Measurements from ENCODE around the gene SUMF1. TPM values are rescaled to one million over a fixed set of nuclear protein-coding genes. Genes with fewer than 3 reads are reported as not detected.

Gene SUMF1
- total and polyA plus RNA-seq, 2 of the 13 experiments (the other 11 are each of a cell fraction or from before 2014, with no cell fraction given): 18.5 to 28.9 TPM

- BruUV-seq (replicated peaks): no TSS peak
- no peak for FAIRE-seq
- in situ Hi-C loops (cut with HindIII; ENCODE audit: extremely low pct_ligation_motif_present, low pct_unique_long_range_greater_than_20kb): no loop called here
- ChIA-PET POLR2A (no interaction called here), CTCF (ENCODE audit: low intra/inter-chr PET ratio, low total read pairs) (no interaction called here)
- Histone ChIP-seq H3K9ac (ENCODE audit: insufficient read depth, low read depth, low read length) (no peak overlapping the region), H2AFZ (ENCODE audit: low read length) (no peak overlapping the region), H3K4me2 (ENCODE audit: low read depth, low read length) (no peak overlapping the region), H3K9me3 (ENCODE audit: low read length) (no peaks in the 10 kb centered on the region), H3K4me1 (ENCODE audit: insufficient read depth, low read length) (no peaks in the 10 kb centered on the region), H4K20me1 (ENCODE audit: insufficient read depth, low read length) (no peaks in the 10 kb centered on the region), H3K79me2 (ENCODE audit: insufficient read depth, low read length) (no peaks in the 10 kb centered on the region), H3K27me3 (ENCODE audit: control insufficient read depth in 1 of 2, insufficient read depth in 2 of 2, low read length in 2 of 2) (no peaks in the 10 kb centered on the region), H3K27ac (ENCODE audit: extremely low read length, insufficient read depth, low read length) (no peak overlapping the region), H3K4me3 (replicated peaks in 1 of 3; ENCODE audit: insufficient read depth in 1 of 3, low read depth in 2 of 3, low read length in 3 of 3) (no peak overlapping the region), H3K36me3 (replicated peaks in 1 of 2; ENCODE audit: control insufficient read depth in 1 of 2, insufficient read depth in 2 of 2, low read length in 2 of 2) (peaks cover 1 to 9% of the 10 kb centered on the region in 2 experiments; a peak in 4 of 5 replicates)
- DNase-seq (ENCODE audit: low spot score): no peak
- WGBS (ENCODE audit: low lambda C conversion rate): 92% methylated on average over 4 of the region's 4 CpGs
- no peak for ATAC-seq
- intact Hi-C loops (cut with micrococcal nuclease; ENCODE audit: unreplicated experiment): no loop called here
- TF ChIP-seq ZFP41 (CRISPR knock-in tag; IDR thresholded peaks at IDR 0.05; ENCODE audit: borderline replicate concordance) (no peak), TBP (CRISPR knock-in tag; IDR thresholded peaks at IDR 0.05) (no peak), ZFX (CRISPR knock-in tag; IDR thresholded peaks at IDR 0.05; ENCODE audit: low read depth) (no peak), ARID4A (CRISPR knock-in tag; IDR thresholded peaks at IDR 0.05; ENCODE audit: borderline replicate concordance) (no peak)
Measured at GRCh38 chr3:4401441-4401840, 65.6 kb downstream of the SUMF1 start.

GRCh38 chr3:4399476-4399875 lies 67.6 kb downstream of the SUMF1 start:
- DNase-seq (ENCODE audit: low spot score) (no peak), FAIRE-seq (no peak), ATAC-seq (no peak)
- H4K20me1 ChIP-seq (ENCODE audit: insufficient read depth, low read length): no peaks in the 10 kb centered on the region
- ChIA-PET POLR2A (no interaction called here), CTCF (ENCODE audit: low intra/inter-chr PET ratio, low total read pairs) (no interaction called here)
- H3K9ac ChIP-seq (ENCODE audit: insufficient read depth, low read depth, low read length): no peak overlapping the region
- intact Hi-C loops (cut with micrococcal nuclease; ENCODE audit: unreplicated experiment): no loop called here
- no TSS peak for BruUV-seq (replicated peaks)
- in situ Hi-C loops (cut with HindIII; ENCODE audit: extremely low pct_ligation_motif_present, low pct_unique_long_range_greater_than_20kb): no loop called here
- no peaks in the 10 kb centered on the region for H3K79me2 ChIP-seq (ENCODE audit: insufficient read depth, low read length)
- H3K36me3 ChIP-seq (replicated peaks in 1 of 2; ENCODE audit: control insufficient read depth in 1 of 2, insufficient read depth in 2 of 2, low read length in 2 of 2): peaks cover 1 to 14% of the 10 kb centered on the region in 2 experiments; a peak in 4 of 5 replicates
- no peaks in the 10 kb centered on the region for H3K4me1 ChIP-seq (ENCODE audit: insufficient read depth, low read length)
- H3K9me3 ChIP-seq (ENCODE audit: low read length): no peaks in the 10 kb centered on the region
- no peak overlapping the region for H3K4me2 ChIP-seq (ENCODE audit: low read depth, low read length)
- H3K27ac ChIP-seq (ENCODE audit: extremely low read length, insufficient read depth, low read length): no peak overlapping the region
- no peak overlapping the region for H2AFZ ChIP-seq (ENCODE audit: low read length)
- 95% methylated on average over 7 of the region's 7 CpGs for WGBS (ENCODE audit: low lambda C conversion rate)
- H3K4me3 ChIP-seq (replicated peaks in 1 of 3; ENCODE audit: insufficient read depth in 1 of 3, low read depth in 2 of 3, low read length in 3 of 3): no peak overlapping the region
- no peaks in the 10 kb centered on the region for H3K27me3 ChIP-seq (ENCODE audit: control insufficient read depth in 1 of 2, insufficient read depth in 2 of 2, low read length in 2 of 2)
- TF ChIP-seq HNRNPH1 (optimal IDR thresholded peaks at IDR 0.05; ENCODE audit: low read depth, low read length): no peak
- no peak for TF ChIP-seq ELF3 (CRISPR knock-in tag; IDR thresholded peaks at IDR 0.05)
- no peak for TF ChIP-seq NBN (conservative IDR thresholded peaks at IDR 0.05)
- no peak for TF ChIP-seq ARNT2 (CRISPR knock-in tag; IDR thresholded peaks at IDR 0.05; ENCODE audit: low read depth)
- no peak for TF ChIP-seq GATAD2A (CRISPR knock-in tag; IDR thresholded peaks at IDR 0.05)
- no peak for TF ChIP-seq THAP9 (CRISPR knock-in tag; IDR thresholded peaks at IDR 0.05; ENCODE audit: borderline replicate concordance)
